Adrenal gland (tissue), 5 donors: Measurements from ENCODE around the gene DIP2C.

Experiments used
- POLR2A ChIP-seq, 2 donors: fragments of 450-650 bp; IDR thresholded peaks; one replicate each; pipeline ENCODE4 v1.6.1; 2017; ENCODE audit warnings: antibody characterized with exemption in 2 of 2, mild to moderate bottlenecking in 2 of 2, moderate library complexity in 1 of 2
- TF ChIP-seq, protein P1 (sequence below), 6 experiments: fragments of 450-650 bp in 4 of 6; fragments of 200-600 bp in 2 of 6; sonication (generic) in 1 of 6; IDR thresholded peaks; 1 replicate in 5 of 6; 2 replicates in 1 of 6; pipeline versions ENCODE4 v1.5.1 to v1.8.0; 2016 to 2021; ENCODE audit warnings: antibody characterized with exemption in 6 of 6, mild to moderate bottlenecking in 2 of 6, moderate library complexity in 1 of 6
- donor health status: DM: no; HTN: no; CAD: no.

GRCh38 chr10:654647-654996 is 34.8 kb downstream of the DIP2C start:
- TF ChIP-seq, protein P1, sequence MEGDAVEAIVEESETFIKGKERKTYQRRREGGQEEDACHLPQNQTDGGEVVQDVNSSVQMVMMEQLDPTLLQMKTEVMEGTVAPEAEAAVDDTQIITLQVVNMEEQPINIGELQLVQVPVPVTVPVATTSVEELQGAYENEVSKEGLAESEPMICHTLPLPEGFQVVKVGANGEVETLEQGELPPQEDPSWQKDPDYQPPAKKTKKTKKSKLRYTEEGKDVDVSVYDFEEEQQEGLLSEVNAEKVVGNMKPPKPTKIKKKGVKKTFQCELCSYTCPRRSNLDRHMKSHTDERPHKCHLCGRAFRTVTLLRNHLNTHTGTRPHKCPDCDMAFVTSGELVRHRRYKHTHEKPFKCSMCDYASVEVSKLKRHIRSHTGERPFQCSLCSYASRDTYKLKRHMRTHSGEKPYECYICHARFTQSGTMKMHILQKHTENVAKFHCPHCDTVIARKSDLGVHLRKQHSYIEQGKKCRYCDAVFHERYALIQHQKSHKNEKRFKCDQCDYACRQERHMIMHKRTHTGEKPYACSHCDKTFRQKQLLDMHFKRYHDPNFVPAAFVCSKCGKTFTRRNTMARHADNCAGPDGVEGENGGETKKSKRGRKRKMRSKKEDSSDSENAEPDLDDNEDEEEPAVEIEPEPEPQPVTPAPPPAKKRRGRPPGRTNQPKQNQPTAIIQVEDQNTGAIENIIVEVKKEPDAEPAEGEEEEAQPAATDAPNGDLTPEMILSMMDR (IDR thresholded peaks at IDR 0.05): no peak
- no peak for TF ChIP-seq POLR2A (IDR thresholded peaks at IDR 0.05)
